IMR-90 (cell line): Measurements from ENCODE around the gene SCFD1. TPM values are rescaled to one million over a fixed set of nuclear protein-coding genes. Genes with fewer than 3 reads are reported as not detected.

Source experiments
- ATAC-seq: fragments of 200-7000 bp; cut with Tn5 transposase; 2 replicates; pipeline ENCODE4 v1.9.1; 2020; ENCODE audit warnings: low read depth, mild to moderate bottlenecking, moderate library complexity
- BruUV-seq: library from RNA; stranded (reverse); fragments of 400-500 nt; replicated peaks from 2 replicates; lab custom pipeline; 2021; lab: Mats Ljungman, UMichigan
- CTCF ChIA-PET: fragments of 300-600 bp; formaldehyde crosslinking; extraction: SDS; loops from one replicate; lab custom pipeline; 2021; ENCODE audit warnings: antibody characterized with exemption; lab: Yijun Ruan, JAX
- POLR2A ChIA-PET: fragments of 300-600 bp; sonication (Branson Sonifier 250); formaldehyde crosslinking; loops from one replicate; lab custom pipeline; 2022; ENCODE audit warnings: antibody characterized with exemption; ENCODE audit not compliant: unreplicated experiment; lab: Charles Lee
- DNase-seq: peaks from one replicate; pipeline ENCODE4 v3.0.0; 2013
- H2AFZ ChIP-seq: replicated peaks from 2 replicates; pipeline ENCODE3; 2013; ENCODE audit warnings: low read length, mild to moderate bottlenecking; ENCODE audit not compliant: poor library complexity
- H2AK5ac ChIP-seq: 2 replicates; pipeline ENCODE4 v1.6.1; 2013; ENCODE audit warnings: low read depth, low read length, inconsistent platforms
- H2AK9ac ChIP-seq: replicated peaks from 2 replicates; pipeline ENCODE3; 2013; ENCODE audit warnings: mild to moderate bottlenecking, low read depth, low read length, moderate library complexity; ENCODE audit not compliant: poor library complexity
- H2BK120ac ChIP-seq: 2 replicates; pipeline ENCODE4 v1.6.1; 2013; ENCODE audit warnings: low read depth, low read length, inconsistent platforms
- H2BK15ac ChIP-seq: 3 replicates; pipeline ENCODE4 v1.6.1; 2013; ENCODE audit warnings: low read depth, low read length, inconsistent platforms
- H2BK20ac ChIP-seq: 2 replicates; pipeline ENCODE4 v1.6.1; 2013; ENCODE audit warnings: low read depth, mild to moderate bottlenecking, inconsistent platforms, low read length, moderate library complexity
- H2BK5ac ChIP-seq: 2 replicates; pipeline ENCODE4 v1.6.1; 2013; ENCODE audit warnings: mild to moderate bottlenecking, low read depth, low read length, inconsistent platforms; ENCODE audit not compliant: poor library complexity, severe bottlenecking
- H3K14ac ChIP-seq: replicated peaks from 2 replicates; pipeline ENCODE4 v1.6.1; 2013; ENCODE audit warnings: low read depth, low read length, inconsistent platforms
- H3K18ac ChIP-seq: 2 replicates; pipeline ENCODE4 v1.6.1; 2013; ENCODE audit warnings: low read depth, low read length, control low read depth
- H3K23ac ChIP-seq: 2 replicates; pipeline ENCODE4 v1.6.1; 2013; ENCODE audit warnings: low read depth, low read length, inconsistent platforms
- H3K27ac ChIP-seq: 2 replicates; pipeline ENCODE4 v1.5.1; 2013; ENCODE audit warnings: mild to moderate bottlenecking, control low read depth, low read length; ENCODE audit not compliant: insufficient read depth
- H3K27me3 ChIP-seq: 2 replicates; pipeline ENCODE4 v1.6.1; 2013; ENCODE audit warnings: low read length; ENCODE audit not compliant: control insufficient read depth, insufficient read depth
- H3K36me3 ChIP-seq: 2 replicates; pipeline ENCODE4 v1.6.1; 2013; ENCODE audit warnings: low read length, mixed read lengths; ENCODE audit not compliant: control insufficient read depth, insufficient read depth
- H3K4ac ChIP-seq: 2 replicates; pipeline ENCODE4 v1.6.1; 2013; ENCODE audit warnings: low read depth, low read length, inconsistent platforms
- H3K4me1 ChIP-seq: 2 replicates; pipeline ENCODE4 v1.6.1; 2013; ENCODE audit warnings: low read length, mixed read lengths; ENCODE audit not compliant: control insufficient read depth, insufficient read depth
- H3K4me2 ChIP-seq: 2 replicates; pipeline ENCODE4 v1.6.1; 2013; ENCODE audit warnings: low read depth, mild to moderate bottlenecking, control low read depth, low read length, moderate library complexity
- H3K4me3 ChIP-seq: 2 replicates; pipeline ENCODE4 v1.5.1; 2013; ENCODE audit warnings: low read depth, mild to moderate bottlenecking, control low read depth, low read length, moderate library complexity; ENCODE audit not compliant: insufficient read depth
- H3K56ac ChIP-seq: 2 replicates; pipeline ENCODE4 v1.6.1; 2013; ENCODE audit warnings: low read length, inconsistent platforms; ENCODE audit not compliant: insufficient read depth; ENCODE audit errors: extremely low read depth
- H3K79me1 ChIP-seq, 2 experiments: 2 replicates each; pipeline ENCODE4 v1.6.1; 2013; ENCODE audit warnings: low read length in 2 of 2, inconsistent platforms in 1 of 2, low read depth in 1 of 2
- H3K9ac ChIP-seq: 2 replicates; pipeline ENCODE4 v1.6.1; 2013; ENCODE audit warnings: low read depth, low read length, control low read depth
- H3K9me1 ChIP-seq: 2 replicates; pipeline ENCODE4 v1.6.1; 2013; ENCODE audit warnings: low read length, inconsistent platforms; ENCODE audit not compliant: insufficient read depth
- H3K9me3 ChIP-seq: 2 replicates; pipeline ENCODE4 v1.6.1; 2013; ENCODE audit warnings: low read length; ENCODE audit not compliant: control insufficient read depth, insufficient read depth
- H4K20me1 ChIP-seq: 2 replicates; pipeline ENCODE4 v1.6.1; 2013; ENCODE audit warnings: low read length, inconsistent platforms; ENCODE audit not compliant: insufficient read depth
- H4K5ac ChIP-seq: 2 replicates; pipeline ENCODE4 v1.6.1; 2013; ENCODE audit warnings: mild to moderate bottlenecking, low read depth, low read length, control low read depth
- H4K8ac ChIP-seq, 2 experiments: 2 replicates each; pipeline ENCODE4 v1.6.1; 2013; ENCODE audit warnings: low read depth in 2 of 2, low read length in 2 of 2, control low read depth in 1 of 2, inconsistent platforms in 1 of 2
- H4K91ac ChIP-seq: 2 replicates; pipeline ENCODE4 v1.6.1; 2013; ENCODE audit warnings: low read depth, low read length, inconsistent platforms; ENCODE audit not compliant: insufficient read depth
- CEBPB ChIP-seq: IDR thresholded peaks from 2 replicates; pipeline ENCODE4 v1.6.1; 2012; ENCODE audit warnings: low read depth, low read length, improper control_type of control experiment
- MAFK ChIP-seq: IDR thresholded peaks from 2 replicates; pipeline ENCODE4 v1.6.1; 2012; ENCODE audit warnings: low read depth, low read length, improper control_type of control experiment
- WGBS, 2 experiments: methylation state at CpG; one replicate each; pipeline versions ENCODE4 v1.1.5 to v1.1.7; 2013; ENCODE audit warnings: missing lambda C conversion rate in 2 of 2; ENCODE audit not compliant: insufficient read length in 1 of 2; ENCODE audit errors: extremely low coverage in 2 of 2; 5-methylcytosine and 5-hydroxymethylcytosine counted together
- dilution Hi-C: fragments of 300-500 bp; cut with HindIII; formaldehyde crosslinking; loops from one replicate; pipeline ENCODE4 v1.14.3; 2018; ENCODE audit warnings: low sequenced_read_pairs; ENCODE audit not compliant: unreplicated experiment
- in situ Hi-C: fragments of 300-500 bp; cut with MboI; formaldehyde crosslinking; loops from 3 replicates; pipeline ENCODE4 v1.14.3; 2019; ENCODE audit warnings: low sequenced_read_pairs, inconsistent platforms, mixed read lengths
- intact Hi-C: fragments of 100-400 bp; cut with micrococcal nuclease; formaldehyde crosslinking; loops from 2 replicates; pipeline ENCODE4 v1.10.0; 2022
- polyA plus RNA-seq, 3 experiments: library from polyadenylated mRNA; depleted of rRNA; stranded (reverse); fragments of >200 nt; gene quantifications; 2 replicates each; pipeline ENCODE4 v1.2.3, GENCODE V29; 2012; ENCODE audit warnings: low replicate concordance in 1 of 3
- total RNA-seq: library from RNA; depleted of rRNA; stranded (reverse); fragments of >200 nt; gene quantifications from 2 replicates; pipeline ENCODE4 v1.2.3, GENCODE V29; 2012
- TF ChIP-seq, protein P1 (sequence below): fragments of 150-350 bp; IDR thresholded peaks from 2 replicates; pipeline ENCODE4 v1.6.1; 2016; ENCODE audit warnings: low read depth, mild to moderate bottlenecking, low read length, moderate library complexity, borderline replicate concordance

SCFD1 gene
- total and polyA plus RNA-seq, 2 of the 4 experiments (the other 2 are of a cell fraction) = 51.4 to 74.0 TPM

DNA sequence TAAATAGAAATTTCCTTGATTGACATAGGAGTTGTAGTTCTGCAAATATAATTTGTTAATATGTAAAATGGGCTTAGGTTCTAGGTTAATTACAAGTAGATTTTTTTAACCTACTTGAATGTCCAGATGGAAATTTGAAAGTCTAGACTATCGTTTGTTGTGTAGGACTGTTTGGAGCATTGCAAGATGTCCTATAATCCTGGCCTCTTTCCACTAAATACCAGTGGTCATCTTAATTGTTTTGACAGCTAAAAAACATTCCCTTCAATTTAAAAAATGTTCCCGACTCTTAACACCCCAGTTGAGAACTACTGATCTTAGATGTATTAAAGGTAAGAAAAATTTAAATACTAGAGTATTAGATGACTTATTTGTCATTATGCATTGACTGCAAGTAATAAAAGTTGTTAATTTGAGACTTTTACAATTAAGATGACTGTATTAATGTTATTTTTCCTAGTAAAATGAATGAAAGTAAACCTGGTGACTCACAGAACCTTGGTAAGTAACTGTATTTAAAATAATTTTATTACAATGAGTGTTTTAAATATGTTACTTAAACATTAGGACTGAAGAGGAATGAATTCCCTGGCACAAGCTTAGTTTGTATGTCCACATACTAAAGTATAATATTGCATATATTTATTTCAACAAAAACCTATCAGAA, 41.4 kb upstream of the SCFD1 start:
- H3K9ac ChIP-seq = no peak overlapping the region
- H2AK5ac ChIP-seq = no peak overlapping the region
- H4K20me1 ChIP-seq = peaks cover 24% of the 10 kb centered on the region
- no peak overlapping the region for H2BK120ac ChIP-seq
- H3K4me1 ChIP-seq = peaks cover 7% of the 10 kb centered on the region
- CTCF ChIA-PET = no interaction called here
- no peak overlapping the region for H2AK9ac ChIP-seq
- H4K5ac ChIP-seq = no peak overlapping the region
- H3K56ac ChIP-seq = no peak overlapping the region
- H3K9me1 ChIP-seq = peaks cover 5% of the 10 kb centered on the region; the same call in 1 of the 2 replicates
- H2BK15ac ChIP-seq = no peak overlapping the region
- H3K4me2 ChIP-seq = no peak overlapping the region
- H2BK20ac ChIP-seq = no peak overlapping the region
- H3K14ac ChIP-seq = no peak overlapping the region
- H3K23ac ChIP-seq = 0 out of 2 replicates have a peak overlapping the region, but pooled peaks have one; percentile 18
- dilution Hi-C loops = no loop called here
- no peak for ATAC-seq
- no peaks in the 10 kb centered on the region for H3K9me3 ChIP-seq
- WGBS, 2 experiments = no CpG with 5 or more reads among the region's 2 CpGs
- TF ChIP-seq, protein P1, sequence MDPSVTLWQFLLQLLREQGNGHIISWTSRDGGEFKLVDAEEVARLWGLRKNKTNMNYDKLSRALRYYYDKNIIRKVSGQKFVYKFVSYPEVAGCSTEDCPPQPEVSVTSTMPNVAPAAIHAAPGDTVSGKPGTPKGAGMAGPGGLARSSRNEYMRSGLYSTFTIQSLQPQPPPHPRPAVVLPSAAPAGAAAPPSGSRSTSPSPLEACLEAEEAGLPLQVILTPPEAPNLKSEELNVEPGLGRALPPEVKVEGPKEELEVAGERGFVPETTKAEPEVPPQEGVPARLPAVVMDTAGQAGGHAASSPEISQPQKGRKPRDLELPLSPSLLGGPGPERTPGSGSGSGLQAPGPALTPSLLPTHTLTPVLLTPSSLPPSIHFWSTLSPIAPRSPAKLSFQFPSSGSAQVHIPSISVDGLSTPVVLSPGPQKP = no peak
- TF ChIP-seq CEBPB = no peak
- no peak for TF ChIP-seq MAFK
- H3K36me3 ChIP-seq = peaks cover 2% of the 10 kb centered on the region; the same call in 1 of the 2 replicates
- peaks cover 11 to 46% of the 10 kb centered on the region in 2 experiments for H3K79me1 ChIP-seq
- H3K4ac ChIP-seq = no peak overlapping the region
- H3K4me3 ChIP-seq = no peak overlapping the region
- intact Hi-C loops = loop anchor here (5.0 kb wide), 1 partner anchor 37 kb away; no protein-coding TSS in a partner anchor
- BruUV-seq = no TSS peak
- no peak overlapping the region for H3K27ac ChIP-seq
- DNase-seq = peak; percentile 27
- in situ Hi-C loops = no loop called here
- no peaks in the 10 kb centered on the region for H3K27me3 ChIP-seq
- no peak overlapping the region for H4K8ac ChIP-seq
- POLR2A ChIA-PET = no interaction called here
- no peak overlapping the region for H2AFZ ChIP-seq
- no peak overlapping the region for H3K18ac ChIP-seq
- H4K91ac ChIP-seq = no peak overlapping the region
- H2BK5ac ChIP-seq = no peak overlapping the region
